HG02763 (cell line): ENCODE data around the gene TBX1.
"Not testable (repeated sequence)": the region's sequence is repeated elsewhere in the genome, so short reads cannot be mapped to it uniquely, and the experiment has no call there.

Source experiments
- ATAC-seq: cut with Tn5 transposase; IDR thresholded peaks from one replicate; pipeline ENCODE4 v1.9.1; 2021; ENCODE audit warnings: mild to moderate bottlenecking, moderate library complexity; ENCODE audit not compliant: unreplicated experiment

Gene TBX1

DNA sequence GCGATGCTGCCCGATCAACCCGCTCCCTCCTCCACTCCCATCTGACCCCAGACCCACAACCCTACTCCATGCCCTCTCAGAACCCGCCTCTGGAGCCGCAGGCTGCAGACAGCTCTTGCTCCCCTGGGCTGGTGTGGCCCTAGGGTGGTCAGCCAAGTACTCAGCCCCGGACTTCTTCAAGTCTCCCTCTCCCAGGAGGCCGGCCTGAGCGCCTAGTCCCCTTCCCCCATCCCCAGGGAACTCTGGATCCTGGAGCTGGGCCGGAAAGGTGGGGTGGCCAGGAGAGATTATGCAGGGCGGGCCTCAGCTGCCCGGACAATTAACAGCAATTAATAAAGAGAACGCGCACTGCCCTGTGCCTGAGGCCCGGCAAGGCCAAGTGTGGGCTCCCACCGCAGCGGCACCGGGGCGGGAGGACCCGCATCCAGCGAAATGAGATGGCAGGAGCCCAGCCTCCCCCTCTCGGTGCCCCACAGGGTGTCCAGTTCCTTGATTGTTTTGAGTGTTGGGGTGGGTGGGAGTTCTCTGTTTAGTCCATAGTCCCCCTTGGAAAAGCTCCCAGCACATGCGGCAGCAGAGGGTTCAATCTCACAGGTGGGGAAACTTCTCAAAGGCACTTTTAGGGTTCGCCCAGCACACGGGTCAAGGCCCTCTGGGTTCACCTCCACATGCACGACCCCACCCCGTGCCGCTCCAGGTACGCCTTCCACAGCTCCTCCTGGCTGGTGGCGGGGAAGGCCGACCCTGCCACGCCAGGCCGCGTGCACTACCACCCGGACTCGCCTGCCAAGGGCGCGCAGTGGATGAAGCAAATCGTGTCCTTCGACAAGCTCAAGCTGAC lies 3.1 kb downstream of the TBX1 start:
- no peak for ATAC-seq

DNA sequence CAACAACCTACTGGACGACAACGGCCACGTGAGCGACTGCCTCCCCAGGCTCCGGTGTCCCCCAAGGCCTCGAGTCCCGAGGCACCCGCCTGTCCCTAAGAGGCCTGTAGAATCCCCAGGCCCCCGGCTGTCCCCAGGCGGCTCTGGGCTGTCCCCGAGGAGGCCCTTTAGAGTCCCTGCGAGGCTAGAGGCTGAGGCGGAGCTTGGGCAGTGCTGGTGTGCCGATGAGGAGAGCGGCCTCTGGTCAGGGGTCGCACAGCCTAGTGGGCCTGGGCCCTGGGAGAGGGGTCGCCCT lies 3.7 kb downstream of the TBX1 start:
- no peak for ATAC-seq

DNA sequence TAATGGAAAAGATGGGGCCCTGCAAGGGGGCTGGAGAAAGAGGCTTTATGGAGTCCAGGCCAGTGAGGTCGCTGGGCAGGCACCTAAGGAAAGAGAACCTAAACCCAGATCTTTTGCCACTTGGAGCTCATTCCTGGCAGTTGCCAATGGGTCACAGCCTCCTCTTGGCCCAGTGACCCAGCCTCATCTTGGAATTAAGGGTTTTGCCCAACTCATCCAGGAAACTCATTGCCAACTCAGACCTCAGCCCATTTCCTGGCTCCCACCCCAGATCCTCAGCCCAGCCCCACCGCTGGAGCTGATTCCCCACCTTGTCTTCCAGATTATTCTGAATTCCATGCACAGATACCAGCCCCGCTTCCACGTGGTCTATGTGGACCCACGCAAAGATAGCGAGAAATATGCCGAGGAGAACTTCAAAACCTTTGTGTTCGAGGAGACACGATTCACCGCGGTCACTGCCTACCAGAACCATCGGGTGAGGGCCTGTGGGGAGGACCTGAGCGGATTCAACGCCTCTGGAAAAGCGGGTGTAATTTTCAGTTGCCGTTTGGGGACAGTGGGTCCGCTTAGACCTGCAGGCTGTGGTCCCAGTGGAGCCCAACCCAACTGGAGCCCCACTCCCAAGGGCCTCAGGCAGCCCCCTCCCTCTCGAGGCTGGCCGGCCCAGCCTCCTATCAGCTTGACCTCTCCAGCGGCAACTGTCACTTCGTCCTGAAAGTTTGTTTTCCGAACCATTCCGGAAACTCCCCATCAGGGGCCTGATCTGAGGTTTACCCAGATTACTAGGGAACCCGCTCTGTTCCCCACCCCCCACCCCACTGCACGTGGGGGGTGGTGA lies 4.3 kb downstream of the TBX1 start:
- no peak for ATAC-seq

DNA sequence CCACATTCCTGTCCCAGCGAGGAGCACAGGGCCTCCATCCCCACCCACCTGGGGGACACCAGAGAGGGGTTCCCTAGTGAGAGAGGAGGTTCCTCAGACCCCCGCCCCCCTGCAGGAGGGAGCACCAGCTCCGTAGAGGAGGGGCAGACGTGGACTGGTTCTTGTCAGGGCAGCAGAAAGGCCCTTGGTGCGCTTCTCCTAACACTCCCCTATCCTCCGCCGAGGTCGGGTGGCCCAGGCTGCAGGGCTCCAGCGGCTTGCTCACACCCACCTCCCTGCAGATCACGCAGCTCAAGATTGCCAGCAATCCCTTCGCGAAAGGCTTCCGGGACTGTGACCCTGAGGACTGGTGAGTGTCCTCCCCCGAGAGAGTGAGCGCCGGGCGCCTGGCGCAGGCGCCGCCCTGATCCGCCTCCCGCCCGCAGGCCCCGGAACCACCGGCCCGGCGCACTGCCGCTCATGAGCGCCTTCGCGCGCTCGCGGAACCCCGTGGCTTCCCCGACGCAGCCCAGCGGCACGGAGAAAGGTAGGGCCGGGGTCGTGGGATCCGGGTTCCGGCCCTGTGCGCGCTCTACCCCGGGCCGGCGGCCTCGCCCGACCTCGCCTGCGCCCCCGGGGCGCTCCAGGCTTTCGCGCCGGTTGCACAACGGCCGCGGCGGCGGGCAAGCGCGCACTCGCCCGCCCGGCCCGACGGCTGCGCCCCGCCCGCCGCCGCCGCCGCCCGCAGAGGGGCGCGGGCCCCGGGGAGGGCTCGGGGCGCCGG lies 5.1 kb downstream of the TBX1 start:
- no peak for ATAC-seq

DNA sequence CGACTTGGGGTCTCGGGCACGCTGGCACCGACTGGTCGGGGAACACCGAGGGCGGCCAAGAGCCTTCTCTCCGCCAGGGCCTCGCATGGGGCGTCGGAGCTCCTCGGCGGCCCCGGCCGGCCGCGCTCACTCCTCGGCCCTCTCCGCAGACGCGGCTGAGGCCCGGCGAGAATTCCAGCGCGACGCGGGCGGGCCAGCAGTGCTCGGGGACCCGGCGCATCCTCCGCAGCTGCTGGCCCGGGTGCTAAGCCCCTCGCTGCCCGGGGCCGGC lies 5.6 kb downstream of the TBX1 start:
- no peak for ATAC-seq

DNA sequence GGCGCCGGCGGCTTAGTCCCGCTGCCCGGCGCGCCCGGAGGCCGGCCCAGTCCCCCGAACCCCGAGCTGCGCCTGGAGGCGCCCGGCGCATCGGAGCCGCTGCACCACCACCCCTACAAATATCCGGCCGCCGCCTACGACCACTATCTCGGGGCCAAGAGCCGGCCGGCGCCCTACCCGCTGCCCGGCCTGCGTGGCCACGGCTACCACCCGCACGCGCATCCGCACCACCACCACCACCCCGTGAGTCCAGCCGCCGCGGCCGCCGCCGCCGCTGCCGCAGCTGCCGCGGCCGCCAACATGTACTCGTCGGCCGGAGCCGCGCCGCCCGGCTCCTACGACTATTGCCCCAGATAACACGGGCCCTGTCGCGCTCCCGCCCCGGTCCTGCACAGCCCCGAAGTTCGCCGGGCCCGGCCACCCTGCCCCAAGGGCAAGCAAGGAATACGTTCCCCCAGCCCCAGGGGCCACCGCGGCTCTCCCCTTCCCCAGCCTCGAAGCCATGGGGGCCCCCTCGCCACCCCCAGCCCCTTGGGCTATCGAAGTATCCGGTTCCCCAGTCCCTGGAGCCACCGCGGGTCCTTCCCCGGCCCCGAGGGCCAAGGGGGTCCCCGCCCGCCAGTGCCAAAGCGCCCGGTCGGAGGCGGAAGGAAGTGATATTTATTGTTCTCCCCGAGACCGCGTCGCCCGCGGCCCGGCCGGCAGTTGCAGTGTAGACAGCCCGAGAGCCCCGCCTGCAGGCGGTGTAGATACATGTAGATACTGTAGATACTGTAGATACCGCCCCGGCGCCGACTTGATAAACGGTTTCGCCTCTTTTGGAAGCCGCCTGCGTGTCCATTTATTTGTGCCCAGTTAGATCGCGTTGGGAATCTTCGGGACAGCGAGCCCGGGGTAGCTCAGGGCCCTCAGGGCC lies 6.2 kb downstream of the TBX1 start:
- no peak for ATAC-seq

DNA sequence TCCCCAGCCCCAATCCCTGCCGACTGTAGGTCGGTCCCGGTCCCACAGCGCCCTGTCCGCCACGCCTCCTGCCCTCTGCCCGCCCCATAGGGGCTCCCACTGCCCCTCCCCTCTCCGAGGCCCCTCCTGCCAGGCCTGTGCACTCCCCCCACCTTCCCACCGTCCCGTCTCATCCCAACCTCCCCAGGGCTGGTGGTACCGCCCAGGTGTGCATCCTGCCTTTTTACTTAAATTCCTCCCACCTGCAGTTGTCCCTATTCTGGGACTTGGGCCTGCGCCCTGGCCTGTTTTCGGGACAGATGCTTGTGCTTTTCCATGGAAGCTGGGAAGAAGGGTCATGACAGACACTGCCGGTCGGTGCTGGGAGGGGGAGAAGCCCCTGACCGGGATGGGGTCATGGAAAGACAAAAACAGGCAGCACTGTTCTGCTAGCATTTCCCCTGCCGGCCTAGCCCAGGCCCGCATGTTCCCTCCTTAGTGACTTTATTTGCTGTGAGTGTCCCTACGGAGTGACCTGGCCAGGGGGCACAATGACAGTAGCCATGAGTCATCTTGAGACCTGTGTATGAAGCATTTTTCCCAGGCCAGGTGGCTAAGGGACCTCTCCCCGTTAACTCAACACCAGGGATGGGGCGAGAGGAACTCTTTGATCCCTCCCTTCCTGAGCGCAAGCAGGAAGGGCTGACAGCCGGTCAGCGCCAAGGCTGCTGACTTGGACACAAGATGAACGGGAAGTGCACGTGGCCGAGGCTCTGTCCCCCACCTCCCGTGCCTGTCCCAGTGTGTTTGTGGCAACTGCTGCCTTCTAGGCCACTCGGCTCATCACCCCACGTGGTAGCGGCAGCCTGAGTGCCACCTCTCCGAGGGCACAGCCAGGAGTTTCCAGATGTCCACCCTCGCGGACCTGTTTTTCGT lies 7.1 kb downstream of the TBX1 start:
- ATAC-seq: no peak

DNA sequence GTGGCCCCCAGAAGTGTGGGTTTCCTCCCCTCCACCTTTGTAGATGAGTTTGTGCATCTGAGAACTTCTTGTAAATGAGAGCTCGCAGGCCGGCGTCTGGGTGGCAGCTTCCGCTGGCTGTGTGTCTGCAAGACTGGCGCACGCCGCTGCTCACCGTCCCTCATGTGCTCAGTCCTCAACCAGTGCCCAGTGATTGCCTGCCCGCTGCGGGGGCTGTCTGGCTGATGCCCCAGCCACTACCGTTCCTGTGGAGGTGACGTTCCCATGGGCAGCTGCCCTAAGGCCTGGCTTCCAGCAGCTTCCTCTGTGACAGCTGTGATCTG lies 8.8 kb downstream of the TBX1 start:
- ATAC-seq: no peak

DNA sequence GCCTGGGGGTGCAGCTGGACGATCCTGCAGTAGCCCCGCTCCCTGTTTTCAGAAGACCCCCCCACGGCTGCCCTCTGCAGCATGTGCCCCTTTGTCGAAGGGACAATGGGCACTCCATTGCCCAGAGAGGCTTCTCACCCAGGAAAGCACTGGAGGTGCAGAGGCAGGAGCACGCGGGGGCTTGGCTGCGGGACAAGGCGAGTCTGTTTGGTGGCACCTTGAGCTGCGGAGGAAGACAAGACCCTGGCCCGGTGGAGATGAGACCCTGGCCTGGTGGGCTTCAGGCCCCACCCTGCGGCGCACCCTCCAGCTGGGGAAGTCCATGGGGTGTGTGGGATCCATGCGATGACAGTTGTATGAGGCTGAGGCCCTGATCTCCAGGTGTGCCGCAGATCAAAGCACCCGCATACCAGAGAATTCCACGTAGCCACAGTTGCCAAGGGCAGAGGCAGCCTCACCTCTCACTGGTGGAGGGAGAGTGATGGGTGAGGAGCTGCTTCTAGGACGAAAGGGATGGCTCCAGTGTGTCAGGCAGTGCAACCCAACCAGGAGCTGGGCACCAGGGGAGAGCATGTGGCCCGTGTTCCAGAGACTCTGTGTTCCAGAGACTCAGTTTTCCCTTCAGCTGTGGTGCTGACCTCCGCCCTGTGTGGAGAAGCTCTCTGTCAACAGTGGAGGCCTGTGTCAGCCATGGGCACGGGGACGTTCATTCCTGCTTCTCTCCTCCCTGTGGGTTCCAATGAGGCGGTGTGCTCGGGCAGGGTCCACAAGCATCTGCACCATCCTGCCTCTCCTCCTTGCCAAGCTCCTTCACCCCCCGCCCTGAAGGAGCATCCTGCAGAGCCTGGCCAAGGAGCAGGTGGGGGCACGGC lies 10.0 kb downstream of the TBX1 start:
- ATAC-seq: no peak

DNA sequence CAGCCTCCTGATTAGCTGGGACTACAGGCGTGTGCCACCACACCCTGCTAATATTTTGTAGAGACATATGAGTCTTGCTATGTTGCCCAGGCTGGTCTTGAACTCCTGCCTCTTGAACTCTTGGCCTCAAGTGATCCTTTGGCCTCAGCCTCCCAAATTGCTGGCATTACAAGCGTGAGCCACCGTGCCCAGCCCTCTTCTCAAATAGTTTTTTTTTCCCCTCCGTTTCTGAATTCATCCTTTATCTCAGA lies 11.8 kb downstream of the TBX1 start:
- ATAC-seq: no peak

DNA sequence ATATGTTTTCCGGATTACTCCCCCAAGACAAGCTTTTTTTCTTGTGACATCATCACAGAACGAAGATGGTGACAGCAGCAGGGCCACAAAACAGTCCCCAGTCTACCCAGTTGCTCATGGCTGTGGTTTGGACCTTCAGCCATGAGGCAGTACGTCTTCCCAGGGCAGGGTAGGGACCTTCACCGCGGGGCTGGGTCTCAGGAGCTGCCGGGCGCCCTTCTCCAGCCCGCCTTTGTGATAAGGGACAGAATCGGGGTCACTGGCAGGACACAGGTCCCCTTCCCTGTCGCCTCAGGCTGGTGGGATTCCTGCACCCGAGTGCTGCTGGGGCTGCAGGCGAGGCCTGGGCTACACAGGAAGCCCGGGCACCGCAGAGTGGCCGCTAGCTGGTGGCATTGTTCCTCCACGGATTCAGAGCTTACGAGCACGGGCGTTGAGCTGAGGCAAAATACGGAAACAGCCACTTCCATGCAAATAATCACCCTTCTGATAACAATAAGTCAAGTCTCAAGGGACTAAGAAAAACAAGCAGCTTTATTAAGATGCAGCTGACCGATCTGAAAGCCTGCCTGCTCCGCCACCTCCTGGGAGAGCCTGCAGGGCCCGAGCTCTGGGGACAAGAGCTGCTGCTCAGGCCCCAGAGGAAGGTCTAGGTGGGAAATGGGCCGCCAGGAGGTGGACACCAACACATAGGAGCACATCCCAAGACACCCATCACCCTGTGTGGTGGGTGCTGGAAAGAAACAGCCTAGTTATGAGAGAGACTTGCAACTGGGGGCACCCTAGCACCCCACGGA lies 12.3 kb downstream of the TBX1 start:
- ATAC-seq: peak; percentile 63

DNA sequence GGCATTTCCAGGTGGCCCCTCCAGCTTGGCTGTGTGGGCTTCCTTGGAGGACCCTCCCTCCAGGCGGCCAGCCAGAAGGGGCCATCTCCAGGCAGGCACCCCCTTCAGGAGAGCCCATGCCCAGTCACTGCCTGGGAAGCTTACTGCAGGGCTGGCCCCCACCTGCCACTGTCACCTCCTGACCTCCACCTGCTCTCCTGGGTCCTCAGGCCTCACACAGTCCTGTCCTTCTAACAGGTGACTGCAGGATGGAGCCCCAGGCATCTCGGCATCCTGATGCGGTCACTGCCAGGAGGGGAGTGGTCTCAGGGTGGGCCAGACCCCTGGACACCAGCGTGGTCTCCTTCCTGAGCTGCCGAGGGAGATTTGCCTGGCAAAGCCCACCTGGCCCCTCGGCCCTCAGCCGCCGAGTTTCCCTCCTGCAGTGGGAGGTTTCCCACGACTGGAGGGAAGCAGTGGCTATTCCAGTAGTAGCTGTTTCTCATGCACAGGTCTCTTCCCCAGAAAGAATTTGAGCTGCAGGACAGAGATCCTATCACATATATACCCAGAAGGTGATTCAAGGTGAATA lies 13.0 kb downstream of the TBX1 start:
- peak; percentile 10 for ATAC-seq

DNA sequence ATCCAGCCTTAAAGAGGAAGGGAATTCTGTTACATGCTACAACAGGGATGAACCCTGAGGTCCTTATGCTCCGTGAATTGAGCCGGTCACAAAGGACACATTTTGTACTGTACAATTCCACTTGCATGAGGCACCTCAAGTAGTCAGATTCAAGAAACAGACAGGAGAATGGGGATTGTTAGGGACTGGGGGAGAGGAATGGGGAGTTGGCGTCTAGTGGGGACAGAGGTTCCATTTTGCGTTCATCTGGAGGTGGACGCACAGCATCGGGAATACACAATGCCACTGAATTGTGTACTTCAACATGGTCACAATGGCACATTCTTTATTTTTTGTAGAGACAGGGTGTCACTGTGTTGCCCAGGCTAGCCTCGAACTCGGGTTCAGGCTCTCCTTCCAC lies 14.1 kb downstream of the TBX1 start:
- ATAC-seq: no peak

DNA sequence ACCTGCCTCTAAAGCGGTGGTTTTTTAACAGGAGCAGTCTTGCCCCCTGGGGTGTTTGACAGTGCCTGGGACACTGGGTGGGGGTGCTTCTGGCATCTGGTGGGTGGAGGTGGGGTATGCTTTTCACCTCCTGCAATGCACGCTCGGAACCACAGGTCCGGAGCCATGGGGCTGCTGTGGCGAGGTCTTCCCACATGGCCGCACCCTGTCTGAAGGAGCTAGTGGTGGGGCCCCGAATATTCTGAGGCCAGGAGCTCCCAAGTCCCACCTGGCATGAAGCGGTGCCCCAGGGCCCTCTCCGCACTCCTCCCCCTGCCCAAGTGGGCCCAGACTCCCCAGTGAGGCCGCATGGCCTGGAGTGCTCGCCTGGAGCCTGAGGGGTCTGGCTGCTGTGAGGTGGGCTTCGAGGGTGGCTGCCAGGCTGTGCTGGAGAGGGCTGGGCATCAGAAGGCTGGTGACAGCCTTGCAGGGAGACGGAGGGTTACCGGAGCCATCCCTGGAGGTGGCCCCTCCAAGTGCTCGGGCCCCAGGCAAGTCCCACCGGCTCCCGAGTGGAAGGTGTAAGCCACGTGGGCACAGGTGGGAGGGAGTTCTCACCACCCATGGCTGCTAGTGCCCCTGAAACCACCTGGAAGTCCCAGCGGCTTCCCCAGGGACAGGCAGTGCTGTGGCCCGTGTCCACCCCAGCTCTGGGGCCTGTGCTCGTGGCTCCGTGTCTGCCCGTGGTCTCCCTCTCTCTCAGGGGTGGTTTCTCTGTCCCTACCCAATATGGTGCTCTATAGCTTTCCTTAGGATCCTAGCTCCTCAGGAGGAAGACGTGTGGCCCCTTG lies 15.1 kb downstream of the TBX1 start:
- ATAC-seq: no peak

DNA sequence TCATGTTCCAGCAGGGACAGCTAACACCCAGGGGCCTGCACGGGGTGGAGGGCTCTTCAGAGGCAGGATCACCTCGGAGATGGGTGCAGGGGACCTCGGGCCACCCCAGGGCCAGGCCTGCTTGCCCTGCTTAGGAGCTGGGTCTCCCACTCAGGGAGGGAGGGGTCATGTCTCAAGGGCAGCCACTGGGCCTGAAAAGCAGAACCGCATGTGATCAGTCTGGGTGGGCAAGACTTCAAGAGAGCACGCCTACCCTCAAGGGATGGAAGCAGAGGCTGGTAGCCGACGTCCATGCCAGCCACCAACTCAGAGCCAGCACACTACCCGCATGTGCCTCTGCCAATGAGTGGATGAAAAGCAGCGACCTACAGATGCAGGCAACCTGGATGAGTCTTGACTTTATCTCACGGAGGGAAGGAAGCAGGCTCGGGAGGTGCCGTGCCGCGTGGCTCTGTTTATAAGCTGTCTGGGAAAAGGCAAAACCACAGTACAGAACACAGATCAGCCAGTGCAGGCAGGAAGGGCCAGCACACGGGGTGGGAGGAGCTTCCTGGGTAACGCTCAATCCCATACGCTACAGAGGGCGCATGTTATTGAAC lies 16.0 kb downstream of the TBX1 start:
- no peak for ATAC-seq

DNA sequence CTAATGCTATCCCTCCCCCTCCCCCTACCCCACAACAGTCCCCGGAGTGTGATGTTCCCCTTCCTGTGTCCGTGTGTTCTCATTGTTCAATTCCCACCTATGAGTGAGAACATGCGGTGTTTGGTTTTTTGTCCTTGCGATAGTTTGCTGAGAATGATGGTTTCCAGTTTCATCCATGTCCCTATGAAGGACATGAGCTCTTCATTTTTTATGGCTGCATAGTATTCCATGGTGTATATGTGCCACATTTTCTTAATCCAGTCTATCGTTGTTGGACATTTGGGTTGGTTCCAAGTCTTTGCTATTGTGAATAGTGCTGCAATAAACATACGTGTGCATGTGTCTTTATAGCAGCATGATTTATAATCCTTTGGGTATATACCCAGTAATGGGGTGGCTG lies 16.6 kb downstream of the TBX1 start:
- ATAC-seq: not testable (repeated sequence)

DNA sequence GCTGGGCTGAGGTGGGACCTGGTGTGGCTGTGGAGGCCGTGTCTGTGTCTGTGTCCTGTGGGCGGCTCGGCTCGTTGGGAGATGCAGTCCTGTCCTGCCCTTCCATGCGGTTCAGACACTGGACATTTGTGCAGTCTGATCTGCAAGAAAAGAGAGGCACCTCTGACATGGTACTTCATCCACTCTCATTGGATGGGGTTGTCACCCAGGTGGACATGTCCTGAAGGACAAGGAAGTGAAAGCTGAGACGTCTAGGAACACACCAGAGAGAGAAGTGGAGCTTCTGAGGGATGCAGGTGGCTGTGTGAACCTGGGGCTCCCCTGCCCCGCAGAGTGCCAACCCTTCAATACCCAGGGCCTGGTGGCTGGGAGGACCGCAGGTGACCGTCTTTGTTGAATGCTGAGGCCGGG lies 18.4 kb downstream of the TBX1 start:
- no peak for ATAC-seq
